Muscle layer of duodenum (tissue), 2 donors: ENCODE measurements around the gene RNF144B.
"Not testable (repeated sequence)": the region's sequence is repeated elsewhere in the genome, so short reads cannot be mapped to it uniquely, and the experiment has no call there.

Experiments used
- H3K27ac ChIP-seq: one replicate; pipeline ENCODE4 v1.7.0; 2013; ENCODE audit warnings: mild to moderate bottlenecking, low read length
- H3K27me3 ChIP-seq: one replicate; pipeline ENCODE4 v1.7.0; 2013; ENCODE audit warnings: low read depth, mild to moderate bottlenecking, control low read depth, low read length
- H3K36me3 ChIP-seq, 2 donors: one replicate each; pipeline ENCODE4 v1.7.0; 2013; ENCODE audit warnings: low read length in 2 of 2, control low read depth in 1 of 2, mild to moderate bottlenecking in 1 of 2; ENCODE audit not compliant: insufficient read depth in 2 of 2, control insufficient read depth in 1 of 2
- H3K4me1 ChIP-seq, 2 donors: one replicate each; pipeline ENCODE4 v1.7.0; 2013; ENCODE audit warnings: low read length in 2 of 2, mild to moderate bottlenecking in 2 of 2, control low read depth in 1 of 2, moderate library complexity in 1 of 2; ENCODE audit not compliant: insufficient read depth in 2 of 2, control insufficient read depth in 1 of 2
- H3K4me3 ChIP-seq, 2 donors: one replicate each; pipeline ENCODE4 v1.7.0; 2013; ENCODE audit warnings: low read length in 2 of 2, low read depth in 1 of 2, mild to moderate bottlenecking in 1 of 2
- H3K9me3 ChIP-seq, 2 donors: one replicate each; pipeline ENCODE4 v1.7.0; 2013; ENCODE audit warnings: low read length in 2 of 2, control low read depth in 1 of 2, mild to moderate bottlenecking in 1 of 2; ENCODE audit not compliant: control insufficient read depth in 1 of 2
- donor health status: healthy.

Gene RNF144B

DNA sequence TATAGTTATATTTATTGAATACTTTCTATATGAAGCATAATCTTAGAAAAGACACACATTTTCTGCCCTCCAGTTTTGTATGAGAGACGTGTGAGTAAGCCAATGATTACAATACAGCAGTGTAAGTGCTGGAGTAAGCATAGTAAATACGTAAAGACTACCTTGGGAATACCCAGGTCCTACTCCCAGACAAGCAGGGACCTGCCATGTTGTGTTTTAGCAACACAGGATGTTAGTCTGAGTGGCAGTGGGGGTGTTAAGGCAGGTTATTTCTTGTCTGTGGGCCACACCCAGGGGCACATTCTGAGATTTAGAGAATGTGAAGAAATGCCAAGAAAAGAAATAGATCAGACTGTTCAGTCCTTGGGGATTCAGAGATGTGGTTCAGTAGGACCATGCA, 34.3 kb upstream of the RNF144B start:
- Histone ChIP-seq H3K27me3 (no peaks in the 10 kb centered on the region), H3K27ac (no peak overlapping the region), H3K36me3 (no peaks in the 10 kb centered on the region), H3K9me3 (no peaks in the 10 kb centered on the region), H3K4me3 (no peak overlapping the region), H3K4me1 (no peaks in the 10 kb centered on the region)

DNA sequence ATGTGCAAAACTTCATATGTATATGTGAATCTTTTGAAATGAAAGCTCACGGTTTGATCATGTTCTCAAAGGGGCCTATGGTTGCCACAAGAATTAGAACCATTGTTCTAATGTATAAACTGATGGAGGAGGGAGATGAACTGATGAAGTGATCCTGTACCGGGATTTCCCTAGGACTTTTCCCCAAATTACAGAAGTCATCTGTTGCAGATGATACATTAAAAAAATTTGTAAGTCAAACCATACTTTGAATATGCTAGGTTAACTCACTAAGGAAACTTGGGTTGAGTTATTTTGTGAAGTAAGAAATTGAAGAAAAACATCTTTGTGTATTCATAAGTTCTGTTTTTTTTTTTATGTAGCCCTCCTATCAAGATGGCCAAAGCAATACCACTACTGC, 33.9 kb upstream of the RNF144B start:
- H3K36me3 ChIP-seq = no peaks in the 10 kb centered on the region
- no peaks in the 10 kb centered on the region for H3K27me3 ChIP-seq
- no peaks in the 10 kb centered on the region for H3K4me1 ChIP-seq
- H3K9me3 ChIP-seq = no peaks in the 10 kb centered on the region
- no peak overlapping the region for H3K4me3 ChIP-seq
- H3K27ac ChIP-seq = no peak overlapping the region

DNA sequence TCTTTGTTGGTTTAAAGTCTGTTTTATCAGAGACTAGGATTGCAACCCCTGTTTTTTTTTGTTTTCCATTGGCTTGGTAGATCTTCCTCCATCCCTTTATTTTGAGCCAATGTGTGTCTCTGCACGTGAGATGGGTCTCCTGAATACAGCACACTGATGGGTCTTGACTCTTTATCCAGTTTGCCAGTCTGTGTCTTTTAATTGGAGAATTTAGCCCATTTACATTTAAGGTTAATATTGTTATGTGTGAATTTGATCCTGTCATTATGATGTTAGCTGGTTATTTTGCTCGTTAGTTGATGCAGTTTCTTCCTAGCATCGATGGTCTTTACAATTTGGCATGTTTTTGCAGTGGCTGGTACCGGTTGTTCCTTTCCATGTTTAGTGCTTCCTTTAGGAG, 29.6 kb upstream of the RNF144B start:
- H3K4me1 ChIP-seq = peaks cover 0 to 11% of the 10 kb centered on the region in 2 donors
- not testable (repeated sequence) for H3K27ac ChIP-seq, H3K9me3 ChIP-seq, H3K36me3 ChIP-seq, H3K4me3 ChIP-seq, H3K27me3 ChIP-seq

DNA sequence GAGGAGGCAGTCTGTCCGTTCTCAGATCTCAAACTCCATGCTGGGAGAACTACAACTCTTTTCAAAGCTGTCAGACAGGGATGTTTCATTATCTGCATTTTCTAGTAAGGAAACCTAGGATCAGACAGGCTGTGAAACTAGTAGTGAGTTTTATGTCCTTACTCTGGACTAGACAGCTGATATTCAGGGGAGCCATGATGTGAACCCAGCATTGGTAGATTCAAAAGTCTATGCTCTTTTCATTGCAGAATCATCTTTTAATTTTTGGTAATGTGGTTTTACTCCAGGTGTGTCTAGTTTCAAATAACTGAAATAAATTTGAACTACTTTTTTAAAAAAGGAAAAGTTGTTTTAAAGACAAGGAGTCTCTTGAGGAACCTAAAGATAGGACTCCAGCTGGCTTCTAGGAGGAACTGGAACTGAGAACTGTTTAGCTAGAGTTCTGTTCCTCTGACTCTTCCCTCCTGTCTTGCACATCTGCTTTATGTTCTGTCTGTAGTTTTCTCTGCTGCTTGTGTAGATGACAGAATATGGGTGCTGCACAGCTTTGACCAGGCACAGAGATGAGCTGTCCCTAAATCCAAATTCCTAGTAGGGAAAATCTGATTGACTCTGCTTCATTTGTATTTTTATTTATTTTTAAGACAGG, 27.8 kb upstream of the RNF144B start:
- Histone ChIP-seq H3K36me3 (no peaks in the 10 kb centered on the region), H3K27me3 (no peaks in the 10 kb centered on the region), H3K4me3 (no peak overlapping the region), H3K27ac (no peak overlapping the region), H3K9me3 (no peaks in the 10 kb centered on the region), H3K4me1 (peaks cover 0 to 13% of the 10 kb centered on the region in 2 donors)

DNA sequence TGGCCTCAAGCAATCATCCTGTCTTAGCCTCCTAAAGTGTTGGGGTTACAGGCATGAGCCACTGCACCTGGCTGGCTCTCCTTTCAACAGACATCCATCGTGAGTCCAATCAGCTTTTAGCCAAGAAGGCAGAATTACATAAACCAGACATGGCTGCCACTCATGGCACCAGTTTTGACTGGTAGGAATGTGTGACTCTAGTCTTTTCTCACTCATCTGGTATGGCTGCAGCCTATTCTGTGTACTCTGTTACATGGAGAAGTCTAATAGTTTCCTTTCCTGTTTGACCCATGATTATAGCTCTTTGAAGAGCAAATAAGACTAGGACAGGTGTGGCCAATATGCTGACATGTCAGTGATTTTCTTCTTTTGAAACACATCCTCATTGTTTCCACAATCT, 27.0 kb upstream of the RNF144B start:
- Histone ChIP-seq H3K27ac (no peak overlapping the region), H3K9me3 (no peaks in the 10 kb centered on the region), H3K4me1 (peaks cover 0 to 13% of the 10 kb centered on the region in 2 donors), H3K36me3 (no peaks in the 10 kb centered on the region), H3K27me3 (no peaks in the 10 kb centered on the region), H3K4me3 (no peak overlapping the region)

DNA sequence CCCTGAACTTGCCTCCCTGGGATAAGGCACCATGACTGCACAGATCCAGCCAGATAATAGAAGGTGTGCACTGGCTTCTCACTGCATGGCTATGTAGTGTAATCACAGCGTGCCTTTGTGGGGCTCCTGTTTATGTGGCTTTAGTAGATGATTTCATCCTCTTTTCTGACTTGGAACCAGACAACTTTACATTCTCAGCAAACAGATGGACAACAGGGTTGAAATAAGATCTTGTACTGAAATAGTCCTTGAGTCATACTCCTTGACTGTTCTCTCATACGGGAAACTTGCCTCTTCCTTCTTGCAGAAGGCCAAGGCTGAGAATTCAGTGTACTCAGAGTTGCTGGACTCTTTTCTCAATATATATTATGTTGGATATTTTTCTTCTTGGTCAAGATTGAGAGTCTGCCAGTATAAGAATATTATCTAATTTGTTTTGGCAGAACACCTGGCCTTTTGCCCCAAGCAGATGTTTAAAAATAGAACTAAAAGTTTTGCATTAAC, 25.0 kb upstream of the RNF144B start:
- H3K4me3 ChIP-seq = no peak overlapping the region
- no peaks in the 10 kb centered on the region for H3K27me3 ChIP-seq
- no peak overlapping the region for H3K27ac ChIP-seq
- peaks cover 0 to 13% of the 10 kb centered on the region in 2 donors for H3K4me1 ChIP-seq
- H3K36me3 ChIP-seq = no peaks in the 10 kb centered on the region
- H3K9me3 ChIP-seq = no peaks in the 10 kb centered on the region

DNA sequence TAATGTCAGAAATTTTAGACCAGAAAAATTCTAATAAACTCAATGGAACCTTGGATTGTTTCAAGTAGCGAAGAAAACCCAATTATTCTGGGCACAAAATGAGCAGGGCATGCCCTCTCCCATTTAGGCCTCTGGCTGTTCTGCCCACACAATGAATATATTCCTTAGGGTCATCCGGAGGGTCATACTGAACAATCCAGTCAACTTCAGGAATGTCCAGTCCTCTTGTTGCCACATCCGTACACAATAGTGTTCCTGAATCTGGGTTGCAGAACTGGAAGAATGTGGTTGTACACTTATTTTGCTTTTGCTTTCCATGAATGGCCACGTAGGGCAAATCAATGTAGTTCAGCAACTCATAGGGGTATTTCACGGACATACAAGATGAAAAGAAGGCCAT, 23.4 kb upstream of the RNF144B start:
- Histone ChIP-seq H3K27me3 (no peaks in the 10 kb centered on the region), H3K4me1 (peaks cover 0 to 13% of the 10 kb centered on the region in 2 donors), H3K27ac (no peak overlapping the region), H3K36me3 (no peaks in the 10 kb centered on the region), H3K4me3 (no peak overlapping the region), H3K9me3 (no peaks in the 10 kb centered on the region)

DNA sequence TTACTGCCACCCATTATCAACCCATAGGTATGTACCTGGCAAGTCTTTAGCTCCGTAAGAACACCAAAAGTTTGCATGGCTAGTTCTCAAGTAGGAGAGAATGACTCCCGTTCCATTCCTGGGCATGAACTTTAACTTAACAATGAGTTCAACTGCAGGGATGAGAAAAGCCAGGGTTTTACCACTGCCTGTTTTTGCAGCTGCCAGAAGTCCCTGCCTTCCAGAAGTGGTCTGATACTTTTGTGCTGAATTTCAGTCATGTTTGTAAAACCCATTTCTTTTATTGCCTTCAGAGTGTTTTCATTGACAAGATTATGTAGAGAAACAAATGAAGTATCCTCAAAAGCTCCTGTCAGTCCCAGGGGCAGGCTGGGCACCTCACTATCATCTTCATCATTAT, 22.6 kb upstream of the RNF144B start:
- not testable (repeated sequence) for H3K4me3 ChIP-seq

DNA sequence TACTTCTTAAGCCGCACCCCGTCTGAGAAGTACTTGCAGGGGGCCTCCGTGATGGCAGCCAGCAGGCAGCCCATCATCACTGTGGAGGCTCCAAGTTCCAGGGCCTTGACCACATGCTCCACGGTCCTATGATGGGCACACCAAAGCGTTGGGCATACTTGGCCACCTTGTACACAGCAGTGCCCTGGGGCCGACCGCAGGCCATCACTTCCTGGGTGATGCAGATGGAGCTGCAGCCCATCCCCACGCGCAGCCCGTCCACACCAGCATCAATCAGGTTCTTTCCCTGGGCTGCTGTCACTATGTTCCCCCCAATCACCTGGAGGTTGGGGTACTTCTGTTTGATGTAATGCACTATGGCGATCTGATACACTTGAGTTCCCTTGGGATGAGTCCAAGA, 19.8 kb upstream of the RNF144B start:
- Histone ChIP-seq H3K27ac (no peak overlapping the region), H3K4me1 (peaks cover 0 to 3% of the 10 kb centered on the region in 2 donors), H3K4me3 (no peak overlapping the region), H3K9me3 (no peaks in the 10 kb centered on the region), H3K36me3 (no peaks in the 10 kb centered on the region), H3K27me3 (no peaks in the 10 kb centered on the region)

More for the DNA sequence above, 22.6 kb upstream of the RNF144B start:
- not testable (repeated sequence) for H3K27me3 ChIP-seq, H3K9me3 ChIP-seq, H3K27ac ChIP-seq, H3K36me3 ChIP-seq
- peaks cover 0 to 12% of the 10 kb centered on the region in 2 donors for H3K4me1 ChIP-seq

DNA sequence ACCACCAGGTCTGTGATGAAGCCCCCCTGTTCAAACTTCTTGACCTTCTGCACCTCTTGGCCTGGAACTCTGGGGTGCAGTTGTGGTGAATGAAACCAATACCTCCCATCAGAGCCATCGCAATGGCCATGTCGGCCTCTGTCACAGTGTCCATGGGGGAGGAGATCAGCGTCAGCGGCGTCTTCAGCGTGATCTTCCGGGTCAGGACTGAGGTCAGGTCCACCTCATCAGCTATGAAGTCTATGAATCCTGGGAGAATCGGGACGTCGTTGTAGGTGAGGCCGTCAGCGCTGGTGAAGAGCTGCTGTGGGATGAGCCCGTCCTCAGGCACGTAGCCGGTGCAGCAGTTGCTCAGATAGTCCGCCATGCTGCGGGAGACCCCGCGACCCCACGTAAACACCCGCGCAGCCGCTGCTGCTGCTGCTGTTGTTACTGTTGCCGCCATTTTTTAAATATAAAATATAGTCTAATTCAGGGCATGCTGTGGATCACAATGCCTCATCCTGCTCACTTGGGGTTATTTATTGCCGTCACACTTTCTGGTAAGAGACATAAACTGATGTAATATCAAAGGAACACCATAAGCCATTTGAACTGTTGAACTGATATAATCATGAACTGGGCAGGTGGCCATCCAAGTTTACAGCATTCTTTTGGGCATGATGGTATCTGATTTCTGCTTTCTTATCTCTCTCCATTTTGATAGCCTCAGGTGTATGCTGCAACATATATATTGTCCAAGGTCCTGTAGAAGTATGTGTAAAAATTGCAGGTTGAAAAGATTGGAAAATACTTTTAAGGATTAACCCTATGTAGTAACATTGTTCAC, 18.7 kb upstream of the RNF144B start:
- H3K4me3 ChIP-seq = no peak overlapping the region
- H3K27me3 ChIP-seq = no peaks in the 10 kb centered on the region
- no peaks in the 10 kb centered on the region for H3K4me1 ChIP-seq
- H3K27ac ChIP-seq = no peak overlapping the region
- H3K9me3 ChIP-seq = no peaks in the 10 kb centered on the region
- H3K36me3 ChIP-seq = no peaks in the 10 kb centered on the region

DNA sequence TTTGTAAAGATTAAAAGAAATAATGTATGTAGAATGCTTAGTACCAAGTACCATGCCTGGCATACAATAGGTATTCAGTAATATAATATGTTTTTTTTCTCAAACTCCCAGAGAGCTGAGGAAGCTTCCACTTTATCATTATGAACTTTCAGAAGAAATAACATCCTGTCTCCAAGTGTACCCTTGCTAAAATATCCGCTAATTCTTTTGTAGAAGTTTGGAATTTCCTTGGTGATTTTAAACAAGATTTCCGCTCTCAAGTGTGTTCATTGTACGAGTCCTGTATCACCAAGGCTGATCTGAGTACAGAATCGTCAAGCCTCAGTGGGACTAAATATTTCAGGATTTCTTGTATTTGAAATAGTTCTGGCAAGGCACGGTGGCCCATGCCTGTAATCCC, 16.1 kb upstream of the RNF144B start:
- no peaks in the 10 kb centered on the region for H3K27me3 ChIP-seq
- H3K36me3 ChIP-seq = no peaks in the 10 kb centered on the region
- no peaks in the 10 kb centered on the region for H3K4me1 ChIP-seq
- no peak overlapping the region for H3K27ac ChIP-seq
- no peak overlapping the region for H3K4me3 ChIP-seq
- H3K9me3 ChIP-seq = no peaks in the 10 kb centered on the region
